HL-60 (cell line): ENCODE data around the gene MCUB.

Experiments used
- TF ChIP-seq, protein P1 (sequence below): IDR thresholded peaks from one replicate; pipeline ENCODE4 v1.5.1; 2011; ENCODE audit warnings: low read length, control low read depth, inconsistent platforms; ENCODE audit not compliant: insufficient read depth
- TF ChIP-seq, protein P2 (sequence below): IDR thresholded peaks from 2 replicates; pipeline ENCODE4 v1.6.1; 2012; ENCODE audit warnings: low read depth; ENCODE audit not compliant: insufficient replicate concordance

DNA sequence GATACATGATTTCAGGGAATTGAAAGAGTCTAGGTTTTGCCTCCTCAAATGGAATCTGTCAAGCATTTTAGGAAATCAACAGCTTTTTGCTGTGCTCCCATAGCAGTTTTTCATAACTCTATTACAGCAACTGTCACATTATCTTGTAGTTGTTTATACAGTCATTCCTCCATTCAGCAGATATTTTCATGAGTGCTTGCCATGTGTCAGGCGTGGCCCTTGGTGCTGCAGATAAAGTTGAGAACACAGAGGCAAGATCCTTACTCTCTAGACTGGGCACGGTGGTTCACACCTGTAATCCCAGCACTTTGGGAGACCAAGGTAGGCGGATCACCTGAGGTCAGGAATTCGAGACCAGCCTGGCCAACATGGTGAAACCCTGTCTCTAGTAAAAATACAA, 67.3 kb downstream of the MCUB start:
- TF ChIP-seq, protein P1, sequence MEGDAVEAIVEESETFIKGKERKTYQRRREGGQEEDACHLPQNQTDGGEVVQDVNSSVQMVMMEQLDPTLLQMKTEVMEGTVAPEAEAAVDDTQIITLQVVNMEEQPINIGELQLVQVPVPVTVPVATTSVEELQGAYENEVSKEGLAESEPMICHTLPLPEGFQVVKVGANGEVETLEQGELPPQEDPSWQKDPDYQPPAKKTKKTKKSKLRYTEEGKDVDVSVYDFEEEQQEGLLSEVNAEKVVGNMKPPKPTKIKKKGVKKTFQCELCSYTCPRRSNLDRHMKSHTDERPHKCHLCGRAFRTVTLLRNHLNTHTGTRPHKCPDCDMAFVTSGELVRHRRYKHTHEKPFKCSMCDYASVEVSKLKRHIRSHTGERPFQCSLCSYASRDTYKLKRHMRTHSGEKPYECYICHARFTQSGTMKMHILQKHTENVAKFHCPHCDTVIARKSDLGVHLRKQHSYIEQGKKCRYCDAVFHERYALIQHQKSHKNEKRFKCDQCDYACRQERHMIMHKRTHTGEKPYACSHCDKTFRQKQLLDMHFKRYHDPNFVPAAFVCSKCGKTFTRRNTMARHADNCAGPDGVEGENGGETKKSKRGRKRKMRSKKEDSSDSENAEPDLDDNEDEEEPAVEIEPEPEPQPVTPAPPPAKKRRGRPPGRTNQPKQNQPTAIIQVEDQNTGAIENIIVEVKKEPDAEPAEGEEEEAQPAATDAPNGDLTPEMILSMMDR: no peak
- TF ChIP-seq, protein P2, sequence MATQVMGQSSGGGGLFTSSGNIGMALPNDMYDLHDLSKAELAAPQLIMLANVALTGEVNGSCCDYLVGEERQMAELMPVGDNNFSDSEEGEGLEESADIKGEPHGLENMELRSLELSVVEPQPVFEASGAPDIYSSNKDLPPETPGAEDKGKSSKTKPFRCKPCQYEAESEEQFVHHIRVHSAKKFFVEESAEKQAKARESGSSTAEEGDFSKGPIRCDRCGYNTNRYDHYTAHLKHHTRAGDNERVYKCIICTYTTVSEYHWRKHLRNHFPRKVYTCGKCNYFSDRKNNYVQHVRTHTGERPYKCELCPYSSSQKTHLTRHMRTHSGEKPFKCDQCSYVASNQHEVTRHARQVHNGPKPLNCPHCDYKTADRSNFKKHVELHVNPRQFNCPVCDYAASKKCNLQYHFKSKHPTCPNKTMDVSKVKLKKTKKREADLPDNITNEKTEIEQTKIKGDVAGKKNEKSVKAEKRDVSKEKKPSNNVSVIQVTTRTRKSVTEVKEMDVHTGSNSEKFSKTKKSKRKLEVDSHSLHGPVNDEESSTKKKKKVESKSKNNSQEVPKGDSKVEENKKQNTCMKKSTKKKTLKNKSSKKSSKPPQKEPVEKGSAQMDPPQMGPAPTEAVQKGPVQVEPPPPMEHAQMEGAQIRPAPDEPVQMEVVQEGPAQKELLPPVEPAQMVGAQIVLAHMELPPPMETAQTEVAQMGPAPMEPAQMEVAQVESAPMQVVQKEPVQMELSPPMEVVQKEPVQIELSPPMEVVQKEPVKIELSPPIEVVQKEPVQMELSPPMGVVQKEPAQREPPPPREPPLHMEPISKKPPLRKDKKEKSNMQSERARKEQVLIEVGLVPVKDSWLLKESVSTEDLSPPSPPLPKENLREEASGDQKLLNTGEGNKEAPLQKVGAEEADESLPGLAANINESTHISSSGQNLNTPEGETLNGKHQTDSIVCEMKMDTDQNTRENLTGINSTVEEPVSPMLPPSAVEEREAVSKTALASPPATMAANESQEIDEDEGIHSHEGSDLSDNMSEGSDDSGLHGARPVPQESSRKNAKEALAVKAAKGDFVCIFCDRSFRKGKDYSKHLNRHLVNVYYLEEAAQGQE: no peak
